ENCODE data around the gene EXOC6.

Gene EXOC6

GRCh38 chr10:93026072-93026471, 177.8 kb downstream of the EXOC6 start:
- peaks cover 10% of the 10 kb centered on the region for H3K4me1 ChIP-seq (ENCODE audit: control insufficient read depth, insufficient read depth, low read length)
- H3K36me3 ChIP-seq (ENCODE audit: control insufficient read depth, insufficient read depth, low read length) = no peaks in the 10 kb centered on the region
- no peak overlapping the region for H3K27ac ChIP-seq (ENCODE audit: low read depth, low read length)
- peaks cover 6% of the 10 kb centered on the region for H3K9me3 ChIP-seq (ENCODE audit: control insufficient read depth, insufficient read depth, low read depth, low read length)
- H3K9ac ChIP-seq (ENCODE audit: low read length) = no peak overlapping the region
- no peaks in the 10 kb centered on the region for H3K27me3 ChIP-seq (ENCODE audit: control insufficient read depth, insufficient read depth, low read length)
- H3K4me3 ChIP-seq (ENCODE audit: low read depth, low read length) = no peak overlapping the region

GRCh38 chr10:93027508-93027907, 179.2 kb downstream of the EXOC6 start:
- H3K9ac ChIP-seq (ENCODE audit: low read length) = no peak overlapping the region
- peaks cover 6% of the 10 kb centered on the region for H3K9me3 ChIP-seq (ENCODE audit: control insufficient read depth, insufficient read depth, low read depth, low read length)
- no peak overlapping the region for H3K27ac ChIP-seq (ENCODE audit: low read depth, low read length)
- H3K4me3 ChIP-seq (ENCODE audit: low read depth, low read length) = no peak overlapping the region
- H3K36me3 ChIP-seq (ENCODE audit: control insufficient read depth, insufficient read depth, low read length) = no peaks in the 10 kb centered on the region
- peaks cover 18% of the 10 kb centered on the region for H3K4me1 ChIP-seq (ENCODE audit: control insufficient read depth, insufficient read depth, low read length)
- H3K27me3 ChIP-seq (ENCODE audit: control insufficient read depth, insufficient read depth, low read length) = no peaks in the 10 kb centered on the region

GRCh38 chr10:93028883-93029282, 180.6 kb downstream of the EXOC6 start:
- Histone ChIP-seq H3K9ac (ENCODE audit: low read length) (no peak overlapping the region), H3K9me3 (ENCODE audit: control insufficient read depth, insufficient read depth, low read depth, low read length) (peaks cover 6% of the 10 kb centered on the region), H3K4me3 (ENCODE audit: low read depth, low read length) (no peak overlapping the region), H3K27ac (ENCODE audit: low read depth, low read length) (no peak overlapping the region), H3K36me3 (ENCODE audit: control insufficient read depth, insufficient read depth, low read length) (no peaks in the 10 kb centered on the region), H3K27me3 (ENCODE audit: control insufficient read depth, insufficient read depth, low read length) (no peaks in the 10 kb centered on the region), H3K4me1 (ENCODE audit: control insufficient read depth, insufficient read depth, low read length) (peaks cover 21% of the 10 kb centered on the region)

- peaks cover 21% of the 10 kb centered on the region for H3K4me1 ChIP-seq (ENCODE audit: control insufficient read depth, insufficient read depth, low read length)
- peaks cover 6% of the 10 kb centered on the region for H3K9me3 ChIP-seq (ENCODE audit: control insufficient read depth, insufficient read depth, low read depth, low read length)
- H3K36me3 ChIP-seq (ENCODE audit: control insufficient read depth, insufficient read depth, low read length) = no peaks in the 10 kb centered on the region
- no peak overlapping the region for H3K9ac ChIP-seq (ENCODE audit: low read length)
- H3K27ac ChIP-seq (ENCODE audit: low read depth, low read length) = peak overlapping the region; percentile 21
- no peaks in the 10 kb centered on the region for H3K27me3 ChIP-seq (ENCODE audit: control insufficient read depth, insufficient read depth, low read length)
- H3K4me3 ChIP-seq (ENCODE audit: low read depth, low read length) = no peak overlapping the region
These were observed 182.1 kb downstream of the EXOC6 start for GRCh38 chr10:93030409-93030808.

- no peak overlapping the region for H3K4me3 ChIP-seq (ENCODE audit: low read depth, low read length)
- no peaks in the 10 kb centered on the region for H3K36me3 ChIP-seq (ENCODE audit: control insufficient read depth, insufficient read depth, low read length)
- H3K27me3 ChIP-seq (ENCODE audit: control insufficient read depth, insufficient read depth, low read length) = no peaks in the 10 kb centered on the region
- H3K9me3 ChIP-seq (ENCODE audit: control insufficient read depth, insufficient read depth, low read depth, low read length) = peaks cover 6% of the 10 kb centered on the region
- H3K27ac ChIP-seq (ENCODE audit: low read depth, low read length) = no peak overlapping the region
- peaks cover 21% of the 10 kb centered on the region for H3K4me1 ChIP-seq (ENCODE audit: control insufficient read depth, insufficient read depth, low read length)
- no peak overlapping the region for H3K9ac ChIP-seq (ENCODE audit: low read length)
These were observed 183.9 kb downstream of the EXOC6 start for GRCh38 chr10:93032105-93032808.

GRCh38 chr10:93032809-93033137, 184.5 kb downstream of the EXOC6 start:
- no peak overlapping the region for H3K9ac ChIP-seq (ENCODE audit: low read length)
- peaks cover 21% of the 10 kb centered on the region for H3K4me1 ChIP-seq (ENCODE audit: control insufficient read depth, insufficient read depth, low read length)
- H3K4me3 ChIP-seq (ENCODE audit: low read depth, low read length) = no peak overlapping the region
- no peaks in the 10 kb centered on the region for H3K36me3 ChIP-seq (ENCODE audit: control insufficient read depth, insufficient read depth, low read length)
- no peak overlapping the region for H3K27ac ChIP-seq (ENCODE audit: low read depth, low read length)
- no peaks in the 10 kb centered on the region for H3K27me3 ChIP-seq (ENCODE audit: control insufficient read depth, insufficient read depth, low read length)
- H3K9me3 ChIP-seq (ENCODE audit: control insufficient read depth, insufficient read depth, low read depth, low read length) = peaks cover 3% of the 10 kb centered on the region

- no peak overlapping the region for H3K4me3 ChIP-seq (ENCODE audit: low read depth, low read length)
- no peak overlapping the region for H3K9ac ChIP-seq (ENCODE audit: low read length)
- H3K27ac ChIP-seq (ENCODE audit: low read depth, low read length) = no peak overlapping the region
- H3K4me1 ChIP-seq (ENCODE audit: control insufficient read depth, insufficient read depth, low read length) = peaks cover 25% of the 10 kb centered on the region
- H3K36me3 ChIP-seq (ENCODE audit: control insufficient read depth, insufficient read depth, low read length) = no peaks in the 10 kb centered on the region
- no peaks in the 10 kb centered on the region for H3K9me3 ChIP-seq (ENCODE audit: control insufficient read depth, insufficient read depth, low read depth, low read length)
- H3K27me3 ChIP-seq (ENCODE audit: control insufficient read depth, insufficient read depth, low read length) = no peaks in the 10 kb centered on the region
These were observed 186.1 kb downstream of the EXOC6 start for GRCh38 chr10:93034426-93034825.

GRCh38 chr10:93039110-93039509, 190.8 kb downstream of the EXOC6 start:
- no peak overlapping the region for H3K9ac ChIP-seq (ENCODE audit: low read length)
- H3K4me3 ChIP-seq (ENCODE audit: low read depth, low read length) = no peak overlapping the region
- no peaks in the 10 kb centered on the region for H3K36me3 ChIP-seq (ENCODE audit: control insufficient read depth, insufficient read depth, low read length)
- peaks cover 12% of the 10 kb centered on the region; the same call in 1 of the 2 replicates for H3K4me1 ChIP-seq (ENCODE audit: control insufficient read depth, insufficient read depth, low read length)
- H3K27me3 ChIP-seq (ENCODE audit: control insufficient read depth, insufficient read depth, low read length) = no peaks in the 10 kb centered on the region
- no peaks in the 10 kb centered on the region for H3K9me3 ChIP-seq (ENCODE audit: control insufficient read depth, insufficient read depth, low read depth, low read length)
- H3K27ac ChIP-seq (ENCODE audit: low read depth, low read length) = no peak overlapping the region

- no peaks in the 10 kb centered on the region for H3K9me3 ChIP-seq (ENCODE audit: control insufficient read depth, insufficient read depth, low read depth, low read length)
These were observed 191.4 kb downstream of the EXOC6 start for GRCh38 chr10:93039721-93040120.

GRCh38 chr10:93054486-93054885, 206.2 kb downstream of the EXOC6 start:
- Histone ChIP-seq H3K36me3 (ENCODE audit: control insufficient read depth, insufficient read depth, low read length) (no peaks in the 10 kb centered on the region), H3K4me3 (ENCODE audit: low read depth, low read length) (no peak overlapping the region), H3K27me3 (ENCODE audit: control insufficient read depth, insufficient read depth, low read length) (peaks cover 24% of the 10 kb centered on the region), H3K4me1 (ENCODE audit: control insufficient read depth, insufficient read depth, low read length) (no peaks in the 10 kb centered on the region; the same call in 1 of the 2 replicates), H3K9me3 (ENCODE audit: control insufficient read depth, insufficient read depth, low read depth, low read length) (no peaks in the 10 kb centered on the region), H3K9ac (ENCODE audit: low read length) (no peak overlapping the region), H3K27ac (ENCODE audit: low read depth, low read length) (no peak overlapping the region)

More at GRCh38 chr10:93039721-93040120, 191.4 kb downstream of the EXOC6 start:
- Histone ChIP-seq H3K36me3 (ENCODE audit: control insufficient read depth, insufficient read depth, low read length) (no peaks in the 10 kb centered on the region), H3K4me1 (ENCODE audit: control insufficient read depth, insufficient read depth, low read length) (peaks cover 12% of the 10 kb centered on the region; the same call in 1 of the 2 replicates), H3K9ac (ENCODE audit: low read length) (no peak overlapping the region), H3K4me3 (ENCODE audit: low read depth, low read length) (no peak overlapping the region), H3K27me3 (ENCODE audit: control insufficient read depth, insufficient read depth, low read length) (no peaks in the 10 kb centered on the region), H3K27ac (ENCODE audit: low read depth, low read length) (no peak overlapping the region)

- H3K9me3 ChIP-seq (ENCODE audit: control insufficient read depth, insufficient read depth, low read depth, low read length) = no peaks in the 10 kb centered on the region
- peaks cover 13% of the 10 kb centered on the region; the same call in 1 of the 2 replicates for H3K4me1 ChIP-seq (ENCODE audit: control insufficient read depth, insufficient read depth, low read length)
- no peak overlapping the region for H3K27ac ChIP-seq (ENCODE audit: low read depth, low read length)
- H3K9ac ChIP-seq (ENCODE audit: low read length) = no peak overlapping the region
- H3K36me3 ChIP-seq (ENCODE audit: control insufficient read depth, insufficient read depth, low read length) = no peaks in the 10 kb centered on the region
- peaks cover 60% of the 10 kb centered on the region for H3K27me3 ChIP-seq (ENCODE audit: control insufficient read depth, insufficient read depth, low read length)
- no peak overlapping the region for H3K4me3 ChIP-seq (ENCODE audit: low read depth, low read length)
These were observed 209.8 kb downstream of the EXOC6 start for GRCh38 chr10:93058139-93058538.

Data from HUES6 (cell line).